Measurements from ENCODE around the gene TMEM181. TPM values are rescaled to one million over a fixed set of nuclear protein-coding genes. Genes with fewer than 3 reads are reported as not detected.

The TMEM181 gene
- total RNA-seq, 1 experiment from 2014 or later = 38.0 TPM

DNA sequence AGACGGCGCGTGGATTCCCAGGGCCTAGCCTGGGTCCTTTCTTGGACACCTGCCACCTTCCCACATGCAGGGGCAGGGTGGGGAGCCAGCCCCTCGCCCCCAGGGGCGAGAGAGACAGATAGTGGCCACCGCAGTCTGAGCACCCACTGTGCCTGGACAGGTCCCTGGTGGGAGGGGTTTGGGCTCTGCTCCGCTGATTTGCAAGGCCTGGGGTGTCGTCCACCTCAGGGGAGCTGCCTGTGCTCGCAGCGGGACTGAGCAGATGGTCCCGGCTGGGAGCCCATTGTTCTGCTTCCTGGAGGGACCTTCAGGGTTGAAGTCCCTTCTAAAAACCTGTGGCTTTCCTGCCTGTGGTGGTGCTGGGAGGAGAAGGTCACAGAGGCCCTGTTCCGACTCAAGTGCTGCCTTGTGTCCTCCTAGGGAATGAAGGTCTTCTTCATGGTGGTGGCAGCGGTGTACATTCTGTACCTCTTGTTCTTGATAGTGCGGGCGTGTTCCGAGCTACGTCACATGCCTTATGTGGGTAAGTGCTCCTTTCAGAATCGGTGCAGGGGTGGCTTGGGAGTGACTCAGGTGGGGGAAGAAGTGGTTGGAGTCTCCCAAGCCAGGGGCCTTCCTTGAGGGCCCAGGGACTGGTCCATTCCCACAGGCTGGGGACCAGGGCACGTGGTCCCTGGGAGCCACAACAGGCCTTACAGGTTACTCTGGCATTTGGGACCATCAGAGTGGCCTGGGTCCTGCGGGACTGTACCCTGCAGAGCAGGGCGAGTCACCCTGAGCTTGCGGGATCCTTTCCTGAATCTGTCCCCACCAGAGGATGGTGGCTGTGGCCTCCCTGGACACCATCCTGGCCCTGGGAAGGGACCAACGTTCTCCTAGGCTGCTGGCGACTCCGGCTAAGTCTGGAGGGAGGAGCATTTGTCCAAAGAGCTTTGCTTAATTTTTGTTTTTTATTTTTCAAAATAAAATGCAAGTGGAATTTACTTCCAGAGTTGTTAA is 65.1 kb downstream of the TMEM181 start:
- Histone ChIP-seq H3K4me3 (ENCODE audit: low read depth in 2 of 2, low read length in 2 of 2) (no peak overlapping the region), H3K36me3 (ENCODE audit: control insufficient read depth, insufficient read depth, low read length) (peaks cover 10% of the 10 kb centered on the region), H3K27me3 (ENCODE audit: control insufficient read depth, insufficient read depth, low read length) (no peaks in the 10 kb centered on the region), H3K4me1 (ENCODE audit: control insufficient read depth, insufficient read depth, low read length) (no peaks in the 10 kb centered on the region), H3K27ac (ENCODE audit: low read length) (no peak overlapping the region), H3K9me3 (ENCODE audit: control insufficient read depth, insufficient read depth, low read depth, low read length) (no peaks in the 10 kb centered on the region)
- ChIA-PET CTCF (no interaction called here), POLR2A (no interaction called here)
- no peak for TF ChIP-seq SIN3A (IDR thresholded peaks at IDR 0.05; ENCODE audit: borderline replicate concordance, insufficient read depth, low read depth, low read length)
- TF ChIP-seq, protein P1, sequence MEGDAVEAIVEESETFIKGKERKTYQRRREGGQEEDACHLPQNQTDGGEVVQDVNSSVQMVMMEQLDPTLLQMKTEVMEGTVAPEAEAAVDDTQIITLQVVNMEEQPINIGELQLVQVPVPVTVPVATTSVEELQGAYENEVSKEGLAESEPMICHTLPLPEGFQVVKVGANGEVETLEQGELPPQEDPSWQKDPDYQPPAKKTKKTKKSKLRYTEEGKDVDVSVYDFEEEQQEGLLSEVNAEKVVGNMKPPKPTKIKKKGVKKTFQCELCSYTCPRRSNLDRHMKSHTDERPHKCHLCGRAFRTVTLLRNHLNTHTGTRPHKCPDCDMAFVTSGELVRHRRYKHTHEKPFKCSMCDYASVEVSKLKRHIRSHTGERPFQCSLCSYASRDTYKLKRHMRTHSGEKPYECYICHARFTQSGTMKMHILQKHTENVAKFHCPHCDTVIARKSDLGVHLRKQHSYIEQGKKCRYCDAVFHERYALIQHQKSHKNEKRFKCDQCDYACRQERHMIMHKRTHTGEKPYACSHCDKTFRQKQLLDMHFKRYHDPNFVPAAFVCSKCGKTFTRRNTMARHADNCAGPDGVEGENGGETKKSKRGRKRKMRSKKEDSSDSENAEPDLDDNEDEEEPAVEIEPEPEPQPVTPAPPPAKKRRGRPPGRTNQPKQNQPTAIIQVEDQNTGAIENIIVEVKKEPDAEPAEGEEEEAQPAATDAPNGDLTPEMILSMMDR (IDR thresholded peaks at IDR 0.05) = no peak
- no peak for TF ChIP-seq TCF7L2 (IDR thresholded peaks at IDR 0.05; ENCODE audit: low read depth, low read length)
- TF ChIP-seq, protein P2, sequence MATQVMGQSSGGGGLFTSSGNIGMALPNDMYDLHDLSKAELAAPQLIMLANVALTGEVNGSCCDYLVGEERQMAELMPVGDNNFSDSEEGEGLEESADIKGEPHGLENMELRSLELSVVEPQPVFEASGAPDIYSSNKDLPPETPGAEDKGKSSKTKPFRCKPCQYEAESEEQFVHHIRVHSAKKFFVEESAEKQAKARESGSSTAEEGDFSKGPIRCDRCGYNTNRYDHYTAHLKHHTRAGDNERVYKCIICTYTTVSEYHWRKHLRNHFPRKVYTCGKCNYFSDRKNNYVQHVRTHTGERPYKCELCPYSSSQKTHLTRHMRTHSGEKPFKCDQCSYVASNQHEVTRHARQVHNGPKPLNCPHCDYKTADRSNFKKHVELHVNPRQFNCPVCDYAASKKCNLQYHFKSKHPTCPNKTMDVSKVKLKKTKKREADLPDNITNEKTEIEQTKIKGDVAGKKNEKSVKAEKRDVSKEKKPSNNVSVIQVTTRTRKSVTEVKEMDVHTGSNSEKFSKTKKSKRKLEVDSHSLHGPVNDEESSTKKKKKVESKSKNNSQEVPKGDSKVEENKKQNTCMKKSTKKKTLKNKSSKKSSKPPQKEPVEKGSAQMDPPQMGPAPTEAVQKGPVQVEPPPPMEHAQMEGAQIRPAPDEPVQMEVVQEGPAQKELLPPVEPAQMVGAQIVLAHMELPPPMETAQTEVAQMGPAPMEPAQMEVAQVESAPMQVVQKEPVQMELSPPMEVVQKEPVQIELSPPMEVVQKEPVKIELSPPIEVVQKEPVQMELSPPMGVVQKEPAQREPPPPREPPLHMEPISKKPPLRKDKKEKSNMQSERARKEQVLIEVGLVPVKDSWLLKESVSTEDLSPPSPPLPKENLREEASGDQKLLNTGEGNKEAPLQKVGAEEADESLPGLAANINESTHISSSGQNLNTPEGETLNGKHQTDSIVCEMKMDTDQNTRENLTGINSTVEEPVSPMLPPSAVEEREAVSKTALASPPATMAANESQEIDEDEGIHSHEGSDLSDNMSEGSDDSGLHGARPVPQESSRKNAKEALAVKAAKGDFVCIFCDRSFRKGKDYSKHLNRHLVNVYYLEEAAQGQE (IDR thresholded peaks at IDR 0.05; ENCODE audit: insufficient read depth in 1 of 2, low read depth in 2 of 2, low read length in 1 of 2) = no peak
- no peak for TF ChIP-seq POLR2AphosphoS5 (IDR thresholded peaks at IDR 0.05; ENCODE audit: low read depth, low read length)
- BruUV-seq (replicated peaks) = no TSS peak
- intact Hi-C loops (cut with micrococcal nuclease; ENCODE audit: unreplicated experiment) (no loop called here), in situ Hi-C loops (cut with HindIII; ENCODE audit: low pct_unique_long_range_greater_than_20kb, low sequenced_read_pairs) (no loop called here)
- ATAC-seq (no peak), DNase-seq (ENCODE audit: low read depth, low spot score) (no peak)

DNA sequence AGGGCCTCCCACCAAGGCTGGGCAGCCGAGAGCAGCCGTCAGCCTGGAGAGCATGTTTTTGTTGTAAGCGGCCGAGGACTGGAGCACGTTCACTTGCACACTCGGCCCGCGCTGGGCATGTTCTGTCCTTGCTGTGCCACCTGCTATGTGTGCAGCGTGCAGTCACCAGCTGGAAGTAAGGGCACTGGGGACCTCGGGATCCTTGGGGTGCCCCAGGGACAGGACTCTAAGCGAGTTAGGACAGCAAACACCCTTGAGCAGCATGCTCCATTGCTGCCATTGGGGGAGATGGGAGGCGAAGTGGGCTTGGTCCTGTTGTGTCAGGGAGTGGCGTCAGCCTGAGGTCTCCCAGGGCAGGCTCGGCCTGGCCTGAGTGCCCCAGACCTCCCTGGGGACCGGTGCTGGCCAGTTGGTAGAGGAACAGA is 66.0 kb downstream of the TMEM181 start:
- in situ Hi-C loops (cut with HindIII; ENCODE audit: low pct_unique_long_range_greater_than_20kb, low sequenced_read_pairs) (no loop called here), intact Hi-C loops (cut with micrococcal nuclease; ENCODE audit: unreplicated experiment) (no loop called here)
- DNase-seq (ENCODE audit: low read depth, low spot score) (no peak), ATAC-seq (no peak)
- no TSS peak for BruUV-seq (replicated peaks)
- ChIA-PET POLR2A (no interaction called here), CTCF (no interaction called here)
- H3K4me1 ChIP-seq (ENCODE audit: control insufficient read depth, insufficient read depth, low read length) = no peaks in the 10 kb centered on the region
- no peak overlapping the region for H3K4me3 ChIP-seq (ENCODE audit: low read depth in 2 of 2, low read length in 2 of 2)
- TF ChIP-seq TCF7L2 (IDR thresholded peaks at IDR 0.05; ENCODE audit: low read depth, low read length) = no peak
- TF ChIP-seq, protein P1 (IDR thresholded peaks at IDR 0.05) = no peak
- no peak for TF ChIP-seq POLR2AphosphoS5 (IDR thresholded peaks at IDR 0.05; ENCODE audit: low read depth, low read length)
- no peak for TF ChIP-seq SIN3A (IDR thresholded peaks at IDR 0.05; ENCODE audit: borderline replicate concordance, insufficient read depth, low read depth, low read length)
- TF ChIP-seq, protein P2 (IDR thresholded peaks at IDR 0.05; ENCODE audit: insufficient read depth in 1 of 2, low read depth in 2 of 2, low read length in 1 of 2) = no peak
- H3K9me3 ChIP-seq (ENCODE audit: control insufficient read depth, insufficient read depth, low read depth, low read length) = no peaks in the 10 kb centered on the region
- peaks cover 10% of the 10 kb centered on the region for H3K36me3 ChIP-seq (ENCODE audit: control insufficient read depth, insufficient read depth, low read length)
- H3K27me3 ChIP-seq (ENCODE audit: control insufficient read depth, insufficient read depth, low read length) = no peaks in the 10 kb centered on the region
- no peak overlapping the region for H3K27ac ChIP-seq (ENCODE audit: low read length)

Data from Panc1 (cell line).